NCI-H446 treated with DMSO at 0.1 percent for 48 hours (cell line): ENCODE measurements around the gene PNPLA7.

Experiments used
- DNase-seq: peaks from one replicate; lab custom pipeline; 2025; lab: John Stamatoyannopoulos, UW

PNPLA7 gene

DNA sequence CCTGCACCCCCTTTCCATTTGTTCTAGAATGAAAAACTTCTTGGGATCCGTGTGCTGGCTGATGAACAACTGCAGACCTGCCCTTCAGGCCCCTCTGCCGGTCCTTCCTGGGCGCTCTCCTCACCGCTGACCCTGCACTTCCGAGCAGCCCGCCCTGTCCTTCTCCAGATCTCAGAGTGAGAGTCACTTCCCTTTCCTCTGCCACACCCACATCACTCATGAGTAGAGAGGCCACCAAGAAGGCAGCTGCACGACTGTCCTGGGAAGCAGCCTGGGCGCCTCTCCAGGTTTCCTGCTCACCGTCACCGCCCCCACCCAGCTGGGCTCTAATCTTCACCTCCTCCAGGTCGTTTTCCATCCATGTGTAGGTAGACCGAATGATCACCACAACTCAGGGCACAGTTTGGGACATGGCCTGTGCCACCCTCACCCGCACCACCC, 56.1 kb downstream of the PNPLA7 start:
- no peak for DNase-seq

DNA sequence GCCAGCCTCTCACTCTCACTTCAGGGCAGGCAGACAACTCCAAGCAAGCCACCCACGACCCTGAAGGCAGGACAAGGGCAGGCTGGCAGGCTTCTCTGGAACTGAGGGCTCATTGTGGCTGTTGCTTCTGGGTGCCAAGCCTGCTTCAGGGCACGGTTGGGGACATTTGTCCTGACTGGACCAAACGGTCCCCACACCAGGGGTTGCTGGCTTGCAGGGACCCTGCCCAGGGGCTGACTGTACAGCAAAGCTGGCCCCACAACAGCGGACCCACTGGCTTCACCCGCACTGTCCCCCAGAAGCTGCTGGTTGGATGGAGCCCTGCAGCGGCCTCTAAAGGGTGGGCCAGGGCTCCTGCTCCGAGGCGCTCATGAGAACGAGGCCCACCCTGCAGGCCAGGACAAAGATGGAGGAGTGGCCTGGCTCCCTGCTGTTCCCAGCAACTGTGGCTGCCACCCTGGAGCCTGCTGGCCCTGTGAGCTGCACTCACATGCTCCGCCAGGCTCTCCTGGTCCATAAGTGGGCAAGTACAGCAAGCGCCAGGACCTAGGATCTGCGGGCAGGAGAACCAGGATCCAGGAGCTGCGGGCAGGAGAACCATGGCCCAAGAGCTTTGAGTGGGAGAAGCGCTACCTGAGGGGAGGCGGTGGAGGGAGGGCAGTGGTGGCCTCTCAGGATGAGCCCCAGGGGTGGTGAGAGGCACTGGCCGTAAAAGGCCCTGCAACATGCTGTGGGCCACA, 56.7 kb downstream of the PNPLA7 start:
- no peak for DNase-seq

DNA sequence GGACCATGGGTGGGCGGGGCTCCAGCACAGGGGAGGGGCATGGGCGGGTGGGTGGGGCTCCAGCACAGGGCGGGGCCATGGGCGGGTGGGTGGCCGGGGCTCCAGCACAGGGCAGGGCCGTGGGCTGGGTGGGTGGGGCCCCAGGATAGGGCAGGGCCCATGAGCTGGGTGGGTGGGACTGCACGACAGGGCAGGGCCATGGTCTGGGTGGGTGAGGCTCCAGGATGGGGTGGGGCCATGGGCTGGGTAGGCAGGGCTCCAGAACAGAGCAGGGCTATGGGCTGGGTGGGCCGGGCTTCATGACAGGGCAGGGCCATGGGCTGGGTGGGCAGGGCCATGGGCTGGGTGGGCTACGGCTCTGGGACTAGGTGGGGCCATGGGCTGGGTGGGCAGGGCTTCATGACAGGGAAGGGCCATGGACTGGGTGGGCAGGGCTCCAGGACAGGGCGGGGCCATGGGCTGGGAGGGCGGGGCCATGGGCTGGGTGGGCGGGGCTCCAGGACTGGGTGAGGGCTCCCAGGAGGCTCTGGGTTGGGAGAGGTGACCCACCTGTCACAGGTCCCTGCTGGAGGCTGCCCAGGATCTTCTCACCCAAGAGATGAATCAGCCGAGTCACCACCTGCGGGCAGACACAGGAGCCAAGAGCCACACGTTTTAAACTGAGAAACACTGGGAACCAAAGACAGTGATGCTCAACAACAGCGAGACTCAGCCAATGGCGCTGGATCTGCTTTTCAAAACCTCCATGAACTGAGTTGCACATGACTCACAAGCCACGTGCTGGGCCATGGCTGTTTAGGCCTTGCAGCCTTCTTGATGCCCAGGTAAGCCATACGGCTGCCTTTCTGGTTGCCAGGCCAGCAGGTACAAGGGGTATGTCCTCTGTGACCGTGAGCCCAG, 57.5 kb downstream of the PNPLA7 start:
- no peak for DNase-seq

GRCh38 chr9:137491735-137492432, 58.3 kb downstream of the PNPLA7 start:
- DNase-seq, result no peak

- DNase-seq, result no peak
These were observed 59.5 kb downstream of the PNPLA7 start for GRCh38 chr9:137490532-137491186.

- no peak for DNase-seq
These were observed 61.3 kb downstream of the PNPLA7 start for GRCh38 chr9:137488906-137489305.

DNA sequence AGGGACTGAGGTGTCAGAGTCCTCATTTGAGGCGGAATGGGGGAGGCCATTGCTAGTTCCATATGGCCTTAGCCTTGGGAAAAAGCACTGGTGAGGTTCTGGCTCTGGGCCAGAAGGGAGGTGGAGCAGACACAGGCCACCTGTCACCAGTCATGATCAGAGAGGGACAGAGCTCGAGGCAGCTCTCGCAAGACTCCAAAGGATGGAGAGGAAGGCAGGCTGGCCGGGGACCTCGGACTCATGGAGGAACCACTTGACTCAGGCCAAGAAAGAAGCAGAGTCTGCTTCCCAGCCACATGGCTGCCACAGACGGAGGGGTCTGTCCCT, 61.9 kb downstream of the PNPLA7 start:
- DNase-seq, result no peak

GRCh38 chr9:137487454-137488326, 62.5 kb downstream of the PNPLA7 start:
- no peak for DNase-seq

GRCh38 chr9:137486545-137487453, 63.4 kb downstream of the PNPLA7 start:
- no peak for DNase-seq

DNA sequence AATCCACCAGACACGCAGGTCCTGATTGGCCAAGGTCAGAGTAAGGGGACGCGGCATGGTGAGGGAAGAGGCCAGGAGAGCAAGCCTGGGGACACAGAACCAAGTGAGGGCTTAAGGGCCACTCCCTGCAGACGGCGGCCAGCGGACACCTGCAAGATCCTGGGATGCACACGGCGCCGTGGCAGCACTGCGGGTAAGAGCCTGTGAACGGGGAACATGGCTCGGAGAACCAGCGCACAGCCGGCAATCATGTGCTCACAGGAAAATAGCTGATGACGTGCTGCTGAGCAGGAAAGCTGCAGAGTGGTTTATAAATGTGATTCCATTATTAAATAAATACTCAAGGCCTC, 64.1 kb downstream of the PNPLA7 start:
- DNase-seq, result no peak

DNA sequence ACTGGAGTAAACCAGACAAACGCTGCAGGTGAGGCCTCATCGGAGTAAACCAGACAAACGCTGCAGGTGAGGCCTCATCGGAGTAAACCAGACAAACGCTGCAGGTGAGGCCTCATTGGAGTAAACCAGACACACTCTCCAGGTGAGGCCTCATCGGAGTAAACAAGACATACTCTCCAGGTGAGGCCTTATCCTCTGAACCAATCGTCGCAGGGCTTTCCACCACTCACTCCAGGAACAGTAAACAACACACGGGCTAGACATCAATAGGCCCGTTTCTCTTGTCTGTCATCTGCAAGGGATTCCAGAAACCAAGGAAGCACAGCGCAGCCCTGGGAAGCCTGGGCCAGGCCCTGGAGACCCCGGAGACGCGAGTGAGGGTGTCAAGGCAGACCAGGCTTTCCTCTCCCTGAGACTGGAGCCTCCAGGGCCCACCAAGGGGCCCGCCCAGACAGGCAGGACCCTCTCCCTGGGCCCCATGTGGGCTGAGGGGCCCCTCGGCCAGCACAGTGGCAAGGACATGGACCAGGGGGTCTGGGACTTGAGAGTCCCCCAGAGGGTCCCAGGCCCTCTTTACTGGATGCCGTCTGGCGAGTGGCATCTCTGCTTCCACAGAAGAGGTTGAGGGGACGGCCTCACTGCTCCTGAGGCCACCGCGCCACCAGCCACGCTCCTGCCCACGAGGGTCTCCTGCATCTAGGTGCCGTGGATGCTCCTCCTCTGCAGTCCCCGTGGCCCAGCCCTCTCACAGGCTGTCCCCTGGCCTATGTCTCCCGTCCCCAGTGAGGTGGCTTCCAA, 64.7 kb downstream of the PNPLA7 start:
- no peak for DNase-seq

DNA sequence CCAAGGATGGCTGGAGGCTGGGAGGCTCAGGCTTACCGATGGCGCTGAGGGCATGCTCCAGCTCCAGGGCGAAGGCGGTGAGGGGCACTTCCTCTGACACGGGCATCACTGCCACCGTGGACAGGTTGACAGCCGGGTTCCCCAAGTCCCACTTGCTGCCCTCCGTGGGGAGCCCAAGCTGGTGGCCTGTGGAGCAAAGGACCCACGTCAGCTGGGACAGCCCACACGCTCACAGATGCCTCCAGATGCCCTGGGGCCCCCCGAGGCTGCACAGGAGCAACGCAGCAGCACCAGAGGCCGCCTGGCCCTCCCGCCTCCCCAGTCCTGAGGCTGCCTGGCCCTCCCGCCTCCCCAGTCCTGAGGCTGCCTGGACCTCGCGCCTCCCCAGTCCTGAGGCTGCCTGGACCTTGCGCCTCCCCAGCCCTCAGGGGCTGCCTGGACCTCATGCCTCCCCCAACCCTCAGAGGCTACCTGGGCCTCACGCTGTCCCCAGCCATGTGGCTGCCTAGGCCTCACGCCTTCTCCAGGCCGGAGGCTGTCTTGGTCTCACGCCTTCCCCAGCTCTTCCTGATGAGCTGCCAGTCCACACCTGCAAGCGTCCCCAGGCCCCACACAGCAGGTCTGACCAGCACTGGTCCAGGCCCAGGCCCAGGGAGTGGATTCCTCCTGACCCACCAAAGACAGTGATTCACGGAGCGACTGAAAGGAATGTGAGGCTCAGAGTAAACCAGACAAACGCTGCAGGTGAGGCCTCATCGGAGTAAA, 65.5 kb downstream of the PNPLA7 start:
- no peak for DNase-seq

- DNase-seq, result no peak
These were observed 68.0 kb downstream of the PNPLA7 start for GRCh38 chr9:137482094-137482781.

DNA sequence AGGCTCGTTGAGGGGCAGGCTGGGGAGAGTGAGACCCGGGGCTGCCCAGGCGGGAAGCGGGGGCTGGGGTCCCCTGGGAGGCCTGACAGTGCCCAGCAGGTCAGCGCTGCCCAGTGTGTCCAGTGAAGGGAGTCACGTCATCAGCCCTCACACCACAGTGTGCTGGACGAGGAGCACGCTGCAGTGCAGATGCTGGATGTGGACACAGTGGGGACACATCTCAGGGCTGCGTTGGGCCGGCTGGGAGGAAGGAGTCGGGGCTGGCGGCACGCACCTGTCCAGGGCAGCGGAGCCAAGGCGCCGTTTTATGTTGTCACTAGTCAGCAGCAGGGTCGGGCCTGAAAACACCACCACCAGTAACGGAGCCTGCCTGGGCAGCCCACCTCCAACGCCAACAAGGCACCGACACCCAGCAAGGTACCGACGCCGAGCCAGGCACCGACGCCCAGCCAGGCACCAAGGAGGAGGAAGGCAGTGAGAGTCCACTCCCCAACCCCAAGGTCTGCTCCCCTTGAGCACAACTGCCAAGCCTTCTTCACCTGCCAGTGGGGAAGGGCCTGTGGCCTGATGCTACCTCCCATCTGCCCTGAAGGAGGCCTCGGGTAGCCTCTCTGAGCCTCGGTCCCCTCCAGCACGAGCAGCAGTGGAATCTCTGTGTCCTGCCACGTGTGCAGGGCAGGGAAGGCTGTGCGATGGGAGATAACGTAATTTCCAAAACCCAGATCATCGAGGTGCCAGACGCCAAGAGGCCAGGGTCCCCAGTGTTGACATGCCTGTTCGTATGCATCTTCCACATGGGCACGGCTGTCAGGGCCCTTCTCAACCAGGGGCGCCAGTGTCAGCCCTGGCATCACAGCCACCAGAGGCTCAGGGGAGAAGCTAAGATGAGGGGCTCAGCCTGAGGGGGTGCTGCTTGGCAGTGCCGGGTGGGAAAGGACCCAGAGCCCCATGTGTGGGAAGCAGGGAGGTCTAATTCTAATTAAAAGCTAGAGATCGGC, 69.2 kb downstream of the PNPLA7 start:
- no peak for DNase-seq

DNA sequence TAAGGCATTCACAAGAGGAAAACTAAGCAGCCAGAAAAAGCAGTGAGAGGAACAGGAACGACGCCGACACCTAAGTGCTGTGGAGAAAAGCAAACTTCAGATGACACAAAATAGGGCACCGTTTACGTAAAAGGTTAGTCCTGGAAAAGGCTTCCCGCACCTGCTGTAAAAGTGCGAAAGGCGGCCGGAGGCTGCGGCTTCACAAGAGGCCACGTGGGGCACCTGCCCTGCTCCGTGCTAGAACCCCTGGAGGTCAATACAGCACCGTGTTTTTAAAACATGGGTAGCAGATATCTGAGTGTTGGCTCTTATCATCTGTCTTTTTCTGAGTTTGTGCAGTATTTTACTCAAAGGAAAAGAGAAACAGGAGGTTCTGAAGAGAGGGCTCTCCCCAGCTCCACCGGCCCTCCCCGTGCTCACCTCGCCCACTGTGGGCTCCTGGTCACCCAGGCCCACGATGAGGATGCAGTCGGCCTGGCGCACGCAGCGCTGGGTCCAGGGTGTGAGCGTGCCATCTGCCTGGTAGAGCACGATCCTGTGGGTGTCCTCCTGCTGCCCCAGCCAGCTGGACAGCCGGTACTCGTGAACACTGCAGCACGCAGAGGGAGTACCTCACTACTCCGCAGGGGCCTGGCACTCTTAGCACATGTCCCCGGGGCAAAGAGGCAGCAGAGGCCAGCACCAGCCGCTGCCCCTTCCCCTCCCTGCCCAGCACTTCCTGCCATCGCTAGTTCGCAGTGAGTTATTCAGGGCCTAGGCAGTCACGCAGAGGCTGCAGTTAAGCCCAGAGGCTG, 70.1 kb downstream of the PNPLA7 start:
- DNase-seq, result no peak
